CD4-positive, alpha-beta T cell treated with Interferon gamma for 1 hour (primary cell): ENCODE measurements around the gene FOS.

Source experiments
- DNase-seq: peaks from one replicate; pipeline ENCODE4 v3.0.0-alpha.2; 2020

FOS gene

DNA sequence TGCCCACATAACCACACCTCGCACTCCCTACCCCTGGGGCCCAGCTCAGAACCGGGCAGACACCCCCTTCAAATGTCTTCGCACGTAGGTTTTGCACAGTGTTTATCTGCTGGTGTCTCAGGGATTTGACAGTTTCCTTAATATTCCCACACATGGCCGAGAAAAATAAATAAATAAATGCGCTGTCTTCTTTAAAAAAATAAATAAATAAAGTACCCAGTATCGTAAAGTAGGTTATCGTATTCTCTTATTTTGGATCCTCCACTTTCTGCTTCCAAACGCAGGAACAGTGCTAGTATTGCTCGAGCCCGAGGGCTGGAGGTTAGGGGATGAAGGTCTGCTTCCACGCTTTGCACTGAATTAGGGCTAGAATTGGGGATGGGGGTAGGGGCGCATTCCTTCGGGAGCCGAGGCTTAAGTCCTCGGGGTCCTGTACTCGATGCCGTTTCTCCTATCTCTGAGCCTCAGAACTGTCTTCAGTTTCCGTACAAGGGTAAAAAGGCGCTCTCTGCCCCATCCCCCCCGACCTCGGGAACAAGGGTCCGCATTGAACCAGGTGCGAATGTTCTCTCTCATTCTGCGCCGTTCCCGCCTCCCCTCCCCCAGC, 710 bp upstream of the FOS start:
- DNase-seq, result no peak

DNA sequence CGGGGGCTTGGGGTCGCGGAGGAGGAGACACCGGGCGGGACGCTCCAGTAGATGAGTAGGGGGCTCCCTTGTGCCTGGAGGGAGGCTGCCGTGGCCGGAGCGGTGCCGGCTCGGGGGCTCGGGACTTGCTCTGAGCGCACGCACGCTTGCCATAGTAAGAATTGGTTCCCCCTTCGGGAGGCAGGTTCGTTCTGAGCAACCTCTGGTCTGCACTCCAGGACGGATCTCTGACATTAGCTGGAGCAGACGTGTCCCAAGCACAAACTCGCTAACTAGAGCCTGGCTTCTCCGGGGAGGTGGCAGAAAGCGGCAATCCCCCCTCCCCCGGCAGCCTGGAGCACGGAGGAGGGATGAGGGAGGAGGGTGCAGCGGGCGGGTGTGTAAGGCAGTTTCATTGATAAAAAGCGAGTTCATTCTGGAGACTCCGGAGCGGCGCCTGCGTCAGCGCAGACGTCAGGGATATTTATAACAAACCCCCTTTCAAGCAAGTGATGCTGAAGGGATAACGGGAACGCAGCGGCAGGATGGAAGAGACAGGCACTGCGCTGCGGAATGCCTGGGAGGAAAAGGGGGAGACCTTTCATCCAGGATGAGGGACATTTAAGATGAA, 630 bp downstream of the FOS start:
- peak; percentile 62 for DNase-seq

DNA sequence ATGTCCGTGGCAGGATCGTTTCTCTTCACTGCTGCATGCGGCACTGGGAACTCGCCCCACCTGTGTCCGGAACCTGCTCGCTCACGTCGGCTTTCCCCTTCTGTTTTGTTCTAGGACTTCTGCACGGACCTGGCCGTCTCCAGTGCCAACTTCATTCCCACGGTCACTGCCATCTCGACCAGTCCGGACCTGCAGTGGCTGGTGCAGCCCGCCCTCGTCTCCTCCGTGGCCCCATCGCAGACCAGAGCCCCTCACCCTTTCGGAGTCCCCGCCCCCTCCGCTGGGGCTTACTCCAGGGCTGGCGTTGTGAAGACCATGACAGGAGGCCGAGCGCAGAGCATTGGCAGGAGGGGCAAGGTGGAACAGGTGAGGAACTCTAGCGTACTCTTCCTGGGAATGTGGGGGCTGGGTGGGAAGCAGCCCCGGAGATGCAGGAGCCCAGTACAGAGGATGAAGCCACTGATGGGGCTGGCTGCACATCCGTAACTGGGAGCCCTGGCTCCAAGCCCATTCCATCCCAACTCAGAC, 1.2 kb downstream of the FOS start:
- peak; percentile 48 for DNase-seq

DNA sequence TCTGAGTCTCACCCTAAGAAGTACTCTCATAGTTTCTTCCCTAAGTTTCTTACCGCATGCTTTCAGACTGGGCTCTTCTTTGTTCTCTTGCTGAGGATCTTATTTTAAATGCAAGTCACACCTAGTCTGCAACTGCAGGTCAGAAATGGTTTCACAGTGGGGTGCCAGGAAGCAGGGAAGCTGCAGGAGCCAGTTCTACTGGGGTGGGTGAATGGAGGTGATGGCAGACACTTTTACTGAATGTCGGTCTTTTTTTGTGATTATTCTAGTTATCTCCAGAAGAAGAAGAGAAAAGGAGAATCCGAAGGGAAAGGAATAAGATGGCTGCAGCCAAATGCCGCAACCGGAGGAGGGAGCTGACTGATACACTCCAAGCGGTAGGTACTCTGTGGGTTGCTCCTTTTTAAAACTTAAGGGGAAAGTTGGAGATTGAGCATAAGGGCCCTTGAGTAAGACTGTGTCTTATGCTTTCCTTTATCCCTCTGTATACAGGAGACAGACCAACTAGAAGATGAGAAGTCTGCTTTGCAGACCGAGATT, 1.7 kb downstream of the FOS start:
- DNase-seq, result peak; percentile 26

DNA sequence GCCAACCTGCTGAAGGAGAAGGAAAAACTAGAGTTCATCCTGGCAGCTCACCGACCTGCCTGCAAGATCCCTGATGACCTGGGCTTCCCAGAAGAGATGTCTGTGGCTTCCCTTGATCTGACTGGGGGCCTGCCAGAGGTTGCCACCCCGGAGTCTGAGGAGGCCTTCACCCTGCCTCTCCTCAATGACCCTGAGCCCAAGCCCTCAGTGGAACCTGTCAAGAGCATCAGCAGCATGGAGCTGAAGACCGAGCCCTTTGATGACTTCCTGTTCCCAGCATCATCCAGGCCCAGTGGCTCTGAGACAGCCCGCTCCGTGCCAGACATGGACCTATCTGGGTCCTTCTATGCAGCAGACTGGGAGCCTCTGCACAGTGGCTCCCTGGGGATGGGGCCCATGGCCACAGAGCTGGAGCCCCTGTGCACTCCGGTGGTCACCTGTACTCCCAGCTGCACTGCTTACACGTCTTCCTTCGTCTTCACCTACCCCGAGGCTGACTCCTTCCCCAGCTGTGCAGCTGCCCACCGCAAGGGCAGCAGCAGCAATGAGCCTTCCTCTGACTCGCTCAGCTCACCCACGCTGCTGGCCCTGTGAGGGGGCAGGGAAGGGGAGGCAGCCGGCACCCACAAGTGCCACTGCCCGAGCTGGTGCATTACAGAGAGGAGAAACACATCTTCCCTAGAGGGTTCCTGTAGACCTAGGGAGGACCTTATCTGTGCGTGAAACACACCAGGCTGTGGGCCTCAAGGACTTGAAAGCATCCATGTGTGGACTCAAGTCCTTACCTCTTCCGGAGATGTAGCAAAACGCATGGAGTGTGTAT, 2.4 kb downstream of the FOS start:
- peak; percentile 78 for DNase-seq

DNA sequence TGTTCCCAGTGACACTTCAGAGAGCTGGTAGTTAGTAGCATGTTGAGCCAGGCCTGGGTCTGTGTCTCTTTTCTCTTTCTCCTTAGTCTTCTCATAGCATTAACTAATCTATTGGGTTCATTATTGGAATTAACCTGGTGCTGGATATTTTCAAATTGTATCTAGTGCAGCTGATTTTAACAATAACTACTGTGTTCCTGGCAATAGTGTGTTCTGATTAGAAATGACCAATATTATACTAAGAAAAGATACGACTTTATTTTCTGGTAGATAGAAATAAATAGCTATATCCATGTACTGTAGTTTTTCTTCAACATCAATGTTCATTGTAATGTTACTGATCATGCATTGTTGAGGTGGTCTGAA, 3.0 kb downstream of the FOS start:
- DNase-seq, result no peak

DNA sequence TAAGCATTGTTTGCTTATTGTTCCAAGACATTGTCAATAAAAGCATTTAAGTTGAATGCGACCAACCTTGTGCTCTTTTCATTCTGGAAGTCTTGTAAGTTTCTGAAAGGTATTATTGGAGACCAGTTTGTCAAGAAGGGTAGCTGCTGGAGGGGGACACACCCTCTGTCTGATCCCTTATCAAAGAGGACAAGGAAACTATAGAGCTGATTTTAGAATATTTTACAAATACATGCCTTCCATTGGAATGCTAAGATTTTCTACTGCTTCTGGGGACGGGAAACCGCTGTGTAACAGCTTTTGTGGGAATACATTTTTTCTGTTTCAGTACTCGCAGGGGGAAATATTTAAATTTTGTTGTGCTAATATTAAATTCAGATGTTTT, 3.5 kb downstream of the FOS start:
- peak; percentile 78 for DNase-seq

DNA sequence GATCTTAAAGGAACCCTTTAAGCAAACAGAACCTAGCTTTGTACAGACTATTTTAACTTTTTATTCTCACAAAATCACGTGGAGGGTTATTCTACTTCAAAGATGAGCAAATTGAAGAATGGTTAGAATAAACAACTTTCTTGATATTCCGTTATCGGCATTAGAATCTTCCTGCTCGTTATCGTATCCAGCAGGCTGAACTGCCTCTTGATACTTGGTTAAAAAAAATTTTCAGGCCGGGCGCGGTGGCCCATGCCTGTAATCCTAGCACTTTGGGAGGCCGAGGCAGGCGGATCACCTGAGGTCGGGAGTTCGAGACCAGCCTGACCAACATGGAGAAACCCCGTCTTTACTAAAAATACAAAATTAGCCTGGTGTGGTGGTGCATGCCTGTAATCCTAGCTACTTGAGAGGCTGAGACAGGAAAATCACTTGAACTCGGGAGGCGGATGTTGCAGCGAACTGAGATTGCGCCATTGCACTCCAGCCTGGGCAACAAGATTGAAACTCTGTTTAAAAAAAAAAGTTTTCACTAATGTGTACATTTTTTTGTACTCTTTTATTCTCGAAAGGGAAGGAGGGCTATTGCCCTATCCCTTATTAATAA, 4.0 kb downstream of the FOS start:
- DNase-seq, result peak; percentile 87

DNA sequence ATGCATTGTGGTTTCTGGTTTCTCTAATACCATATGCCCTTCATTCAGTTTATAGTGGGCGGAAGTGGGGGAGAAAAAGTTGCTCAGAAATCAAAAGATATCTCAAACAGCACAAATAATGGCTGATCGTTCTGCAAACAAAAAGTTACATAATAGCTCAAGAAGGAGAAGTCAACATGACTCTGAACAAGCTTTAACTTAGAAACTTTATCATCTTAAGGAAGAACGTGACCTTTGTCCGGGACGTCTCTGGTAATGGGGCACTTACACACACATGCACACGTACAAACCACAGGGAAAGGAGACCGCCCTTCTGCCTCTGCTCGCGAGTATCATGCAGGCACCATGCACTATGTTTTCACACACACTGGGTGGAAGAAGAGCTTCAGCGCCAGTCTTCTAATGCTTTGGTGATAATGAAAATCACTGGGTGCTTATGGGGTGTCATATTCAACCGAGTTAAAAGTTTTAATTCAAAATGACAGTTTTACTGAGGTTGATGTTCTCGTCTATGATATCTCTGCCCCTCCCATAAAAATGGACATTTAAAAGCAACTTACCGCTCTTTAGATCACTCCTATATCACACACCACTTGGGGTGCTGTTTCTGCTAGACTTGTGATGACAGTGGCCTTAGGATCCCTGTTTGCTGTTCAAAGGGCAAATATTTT, 4.7 kb downstream of the FOS start:
- DNase-seq, result peak; percentile 81

DNA sequence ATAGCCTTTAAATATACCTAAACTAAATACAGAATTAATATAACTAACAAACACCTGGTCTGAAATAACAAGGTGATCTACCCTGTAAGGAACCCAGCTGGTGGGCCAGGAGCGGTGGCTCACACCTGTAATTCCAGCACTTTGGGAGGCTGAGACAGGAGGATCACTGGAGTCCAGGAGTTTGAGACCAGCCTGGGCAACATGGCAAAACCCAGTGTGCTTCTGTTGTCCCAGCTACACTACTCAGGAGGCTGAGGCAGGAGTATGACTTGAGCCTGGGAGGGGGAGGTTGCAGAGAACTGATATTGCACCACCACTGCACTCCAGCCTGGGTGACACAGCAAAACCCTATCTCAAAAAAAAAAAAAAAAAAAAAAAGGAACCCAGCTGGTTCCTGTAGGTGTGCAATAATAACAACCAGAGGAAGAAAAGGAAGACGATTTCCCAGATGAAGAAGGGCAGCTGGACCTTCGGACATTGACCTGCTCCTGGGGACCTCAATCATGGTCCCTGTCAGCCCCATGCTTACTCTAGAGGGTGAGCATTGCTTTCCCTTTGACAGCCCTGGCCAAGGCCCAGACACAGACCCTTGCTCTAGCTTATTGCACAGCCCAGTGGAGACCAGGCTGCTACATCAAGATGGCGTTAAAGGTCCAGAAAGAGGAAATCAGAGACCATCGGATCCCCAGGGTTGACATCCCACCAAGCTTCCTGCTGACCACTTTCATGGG, 5.4 kb downstream of the FOS start:
- DNase-seq, result peak; percentile 72

DNA sequence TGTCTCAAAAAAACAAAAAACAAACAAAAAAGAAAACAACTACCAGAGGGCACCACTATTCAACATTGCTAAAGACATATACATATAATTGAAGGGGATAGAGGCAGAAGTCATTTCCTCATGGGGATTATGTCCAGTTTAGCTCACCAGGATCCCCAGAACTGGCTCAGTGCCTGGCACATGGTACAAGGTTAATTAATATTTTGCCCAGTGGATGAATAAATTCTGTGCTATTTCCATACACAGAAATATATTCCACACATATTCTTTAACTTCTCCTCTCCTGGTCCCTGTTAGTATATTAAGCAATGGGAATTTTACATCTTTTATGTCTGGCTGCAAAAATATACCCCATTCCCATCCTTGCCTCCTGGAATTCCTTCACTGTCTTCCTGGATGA, 6.7 kb downstream of the FOS start:
- no peak for DNase-seq

DNA sequence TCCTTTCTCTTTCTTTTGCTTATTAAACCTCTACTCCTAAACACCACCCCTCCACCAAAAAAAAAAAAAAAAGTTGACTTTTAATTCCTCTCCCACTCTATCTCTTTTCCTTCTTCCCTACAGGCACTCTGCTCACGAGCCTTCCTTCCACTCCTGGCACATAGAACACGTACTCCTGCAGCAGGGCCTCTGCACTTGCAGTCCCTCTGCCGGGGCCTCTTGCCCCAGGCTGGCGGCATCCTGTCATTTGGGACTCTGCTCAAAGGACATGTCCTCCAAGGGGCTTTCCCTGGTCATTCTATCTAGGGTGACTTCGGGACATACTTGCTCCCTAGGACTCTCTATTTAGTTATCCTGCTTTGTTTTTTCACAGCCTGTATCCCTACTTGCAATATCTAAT, 7.7 kb downstream of the FOS start:
- no peak for DNase-seq

DNA sequence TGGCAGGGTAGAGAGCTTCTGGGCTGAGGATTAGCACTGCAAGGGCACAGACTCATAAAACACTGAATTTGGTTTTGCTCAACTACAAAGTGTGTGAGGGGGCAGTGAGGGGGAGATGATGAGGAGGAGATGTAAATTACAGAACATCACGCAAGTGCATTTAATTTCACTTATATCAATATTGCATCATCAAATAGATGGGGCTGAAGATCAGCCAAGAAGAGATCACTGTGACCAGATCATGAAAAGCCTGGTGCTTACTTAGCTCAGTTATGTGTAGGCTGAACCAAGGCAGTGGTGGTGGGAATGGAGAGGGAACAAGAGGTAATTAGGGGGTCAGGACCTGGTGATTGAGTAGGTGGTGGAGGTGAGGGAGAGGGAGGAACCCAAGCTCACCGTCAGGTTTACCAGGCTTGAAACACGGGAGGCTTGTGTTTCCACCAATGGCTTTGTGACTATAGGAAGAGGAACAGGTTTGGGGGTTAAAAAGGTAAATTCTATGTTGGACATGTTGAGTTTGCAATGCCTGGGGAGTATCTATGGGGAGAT, 11.3 kb downstream of the FOS start:
- no peak for DNase-seq

DNA sequence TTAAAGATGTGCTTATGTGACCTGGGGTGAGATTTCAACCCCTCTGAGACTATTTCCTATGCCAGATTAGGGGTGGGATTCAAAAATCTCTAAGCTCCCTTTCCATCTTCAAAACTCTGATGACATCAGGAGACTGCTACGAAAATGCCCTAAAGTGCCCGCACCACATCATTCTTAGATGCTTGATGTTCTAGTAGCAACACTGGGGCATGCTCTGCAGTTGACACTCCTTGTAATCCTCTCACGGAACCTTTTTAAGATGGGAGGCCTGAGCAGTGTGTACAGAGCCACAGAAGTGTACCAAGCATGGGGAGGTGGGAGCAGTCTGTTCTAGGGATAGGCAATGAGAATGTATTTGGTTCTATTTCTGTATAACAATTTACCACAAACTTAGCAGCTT, 12.2 kb downstream of the FOS start:
- no peak for DNase-seq

DNA sequence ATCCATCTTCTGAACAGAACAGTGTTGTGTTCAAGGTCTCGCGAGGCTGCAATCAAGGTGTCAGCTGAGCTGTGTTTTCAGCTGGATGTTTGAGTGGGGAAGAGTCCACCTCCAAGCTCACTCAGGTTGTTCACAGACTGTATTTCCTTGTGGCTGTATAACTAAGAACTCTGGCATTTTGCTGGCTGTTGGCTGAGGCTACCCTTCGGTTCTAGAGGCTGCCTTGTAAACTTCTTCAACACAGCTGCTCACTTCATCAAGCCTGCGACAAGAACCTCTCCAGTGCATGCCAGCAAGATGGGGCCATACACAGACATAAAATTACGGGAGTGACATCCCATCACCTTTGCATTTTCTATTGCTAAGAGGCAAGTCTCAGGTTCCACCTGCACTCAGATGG, 12.7 kb downstream of the FOS start:
- DNase-seq, result no peak

DNA sequence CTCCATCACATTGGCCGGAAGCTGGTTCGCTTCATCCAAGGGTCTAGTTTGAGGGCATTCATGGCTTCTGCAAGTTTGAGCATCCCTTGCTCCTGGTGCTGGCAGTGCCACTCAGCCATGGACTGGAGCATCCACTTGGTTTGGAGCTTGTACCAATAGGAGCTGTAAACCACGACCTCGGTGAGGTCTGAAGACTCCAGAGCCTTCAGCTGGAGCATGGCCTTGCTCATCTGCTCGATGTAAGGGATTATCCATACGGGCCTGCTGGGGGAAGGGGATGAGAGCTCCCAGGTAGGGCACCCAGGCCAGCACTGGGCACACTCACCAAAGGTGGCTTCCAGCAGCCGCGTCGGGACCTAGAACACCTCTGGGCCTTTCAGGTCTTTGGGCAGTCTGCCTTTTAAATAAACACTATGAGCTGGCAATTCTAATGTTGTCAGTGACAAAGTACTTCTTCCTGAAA, 13.5 kb downstream of the FOS start:
- DNase-seq, result no peak

DNA sequence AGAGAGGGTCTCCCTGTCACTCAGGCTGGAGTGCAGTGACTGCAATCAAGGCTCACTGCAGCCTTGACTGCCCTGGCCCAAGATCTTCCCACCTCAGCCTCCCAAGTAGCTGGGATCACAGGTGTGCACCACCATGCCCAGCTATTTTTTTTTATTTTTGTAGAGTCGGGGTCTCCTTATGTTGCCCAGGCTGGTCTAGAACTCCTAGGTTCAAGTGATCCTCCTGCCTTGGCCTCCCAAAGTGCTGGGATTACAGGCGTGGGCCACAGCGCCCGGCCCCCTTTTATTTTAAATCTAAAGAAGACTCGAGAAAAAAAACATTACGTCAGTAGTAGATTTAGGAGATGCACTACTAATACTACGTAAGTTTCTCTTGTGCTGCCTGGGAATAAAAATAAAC, 14.3 kb downstream of the FOS start:
- DNase-seq, result no peak

DNA sequence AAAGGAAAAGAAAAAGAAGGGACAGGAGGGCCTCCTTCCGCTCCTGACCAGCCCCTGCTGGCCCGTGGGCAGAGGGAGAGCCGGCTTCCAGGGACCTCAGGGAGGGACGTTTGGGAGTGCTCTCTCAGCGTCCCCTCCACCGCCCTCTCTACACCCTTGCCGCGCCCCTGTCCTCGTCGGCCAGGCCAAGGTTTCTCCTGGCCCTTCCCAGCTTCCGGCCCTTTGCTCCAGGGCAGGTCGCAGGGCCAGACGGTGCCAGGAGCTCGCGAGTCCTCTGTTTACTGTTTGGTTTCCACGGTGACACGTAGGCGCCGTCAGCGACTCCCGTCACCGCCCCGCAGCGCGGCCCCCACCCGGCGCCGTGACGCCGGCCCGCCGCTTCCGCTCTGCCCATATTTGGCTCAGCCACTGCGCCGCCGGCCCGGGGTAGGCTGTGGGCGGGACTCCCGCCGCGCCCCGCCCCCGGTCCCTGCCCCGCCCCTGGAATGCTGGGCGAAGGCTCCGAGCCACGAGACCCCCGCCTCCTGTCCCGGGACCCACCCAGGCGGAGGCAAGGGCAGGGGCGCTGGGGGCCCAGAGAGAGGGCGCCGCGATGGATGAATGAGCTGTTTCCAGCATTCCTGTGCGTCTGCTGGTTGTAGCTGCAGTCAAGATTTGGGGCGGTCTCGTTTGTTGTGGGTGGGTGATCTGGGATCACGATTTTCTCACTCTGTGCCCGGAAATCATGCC, 15.5 kb downstream of the FOS start:
- DNase-seq, result peak; percentile 96

DNA sequence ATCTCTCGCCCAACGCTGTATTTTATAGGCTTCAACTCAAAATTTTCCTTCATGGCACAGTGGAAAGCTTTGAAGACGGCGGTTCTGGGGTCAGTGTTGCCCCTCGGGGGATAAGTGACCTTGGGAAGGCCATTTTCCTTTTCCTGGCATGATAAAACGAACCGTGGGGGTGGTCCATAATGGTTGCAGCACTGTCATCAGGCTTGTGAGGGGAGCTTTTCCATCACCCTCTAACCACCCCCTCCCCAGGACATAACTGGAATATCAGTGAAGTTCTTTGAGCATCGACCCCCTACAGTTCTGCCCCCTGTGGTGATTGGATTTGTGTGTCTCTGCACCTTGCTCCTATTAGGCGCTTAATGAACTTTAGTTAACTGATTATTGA, 16.0 kb downstream of the FOS start:
- DNase-seq, result peak; percentile 21

DNA sequence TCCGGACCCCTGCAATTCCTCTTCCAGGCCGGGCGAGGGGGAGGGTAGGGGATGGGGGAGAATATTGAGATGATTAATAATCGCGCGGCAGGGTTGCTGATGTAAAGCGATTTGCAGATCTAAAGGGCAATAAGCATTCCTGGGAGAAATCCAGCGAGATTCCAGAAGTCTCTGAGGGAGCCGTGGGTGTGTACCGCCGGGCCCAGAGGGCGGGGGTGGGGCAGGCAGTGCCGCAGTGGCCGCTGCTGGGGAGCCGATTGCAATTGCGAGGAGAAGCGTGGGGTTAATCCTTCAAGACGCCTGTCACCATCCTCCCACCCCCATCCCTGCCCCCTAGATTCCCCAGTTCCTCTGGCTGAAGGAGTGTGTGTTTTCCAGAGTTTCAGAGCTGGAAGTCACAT, 16.4 kb downstream of the FOS start:
- DNase-seq, result peak; percentile 40
